HG02610 (cell line): ENCODE results near the gene SLC37A1.

ENCODE experiments used
- ATAC-seq: cut with Tn5 transposase; IDR thresholded peaks from one replicate; pipeline ENCODE4 v1.9.1; 2021; ENCODE audit warnings: mild to moderate bottlenecking, moderate library complexity; ENCODE audit not compliant: unreplicated experiment

SLC37A1 gene

DNA sequence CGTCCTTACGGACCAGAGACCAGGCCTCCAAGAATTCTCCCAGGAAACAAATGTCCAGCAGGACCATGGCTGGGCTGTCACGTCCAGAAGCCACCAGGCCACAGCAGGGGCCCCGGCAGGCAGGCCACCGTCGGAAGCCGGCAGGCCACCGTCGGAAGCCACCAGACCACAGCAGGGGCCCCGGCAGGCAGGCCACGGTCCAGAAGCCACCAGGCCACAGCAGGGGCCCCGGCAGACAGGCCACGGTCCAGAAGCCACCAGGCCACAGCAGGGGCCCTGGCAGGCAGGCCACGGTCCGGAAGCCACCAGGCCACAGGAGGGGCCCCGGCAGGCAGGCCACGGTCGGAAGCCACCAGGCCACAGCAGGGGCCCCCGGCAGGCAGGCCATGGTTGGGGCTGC, 72.8 kb downstream of the SLC37A1 start:
- no peak for ATAC-seq

DNA sequence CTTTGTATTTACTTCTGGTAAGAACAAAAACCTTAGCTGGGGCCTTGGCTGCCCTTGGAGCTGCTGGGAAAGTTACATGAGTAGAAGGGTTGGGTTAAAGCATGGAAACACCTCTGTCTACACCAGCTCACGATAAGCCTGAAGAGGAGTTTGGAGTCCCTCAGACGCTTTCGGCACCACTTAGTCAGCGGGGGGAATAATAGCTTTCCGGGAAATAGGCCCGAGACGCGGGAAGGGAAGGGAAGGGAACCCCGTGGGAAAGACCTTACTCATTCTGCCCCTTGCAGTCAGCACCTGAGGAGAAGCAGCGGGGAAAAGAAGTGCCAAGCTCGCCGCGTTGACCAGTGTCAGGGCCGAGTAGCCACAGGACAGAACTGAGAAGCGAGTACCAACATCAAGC, 73.4 kb downstream of the SLC37A1 start:
- ATAC-seq, result no peak

DNA sequence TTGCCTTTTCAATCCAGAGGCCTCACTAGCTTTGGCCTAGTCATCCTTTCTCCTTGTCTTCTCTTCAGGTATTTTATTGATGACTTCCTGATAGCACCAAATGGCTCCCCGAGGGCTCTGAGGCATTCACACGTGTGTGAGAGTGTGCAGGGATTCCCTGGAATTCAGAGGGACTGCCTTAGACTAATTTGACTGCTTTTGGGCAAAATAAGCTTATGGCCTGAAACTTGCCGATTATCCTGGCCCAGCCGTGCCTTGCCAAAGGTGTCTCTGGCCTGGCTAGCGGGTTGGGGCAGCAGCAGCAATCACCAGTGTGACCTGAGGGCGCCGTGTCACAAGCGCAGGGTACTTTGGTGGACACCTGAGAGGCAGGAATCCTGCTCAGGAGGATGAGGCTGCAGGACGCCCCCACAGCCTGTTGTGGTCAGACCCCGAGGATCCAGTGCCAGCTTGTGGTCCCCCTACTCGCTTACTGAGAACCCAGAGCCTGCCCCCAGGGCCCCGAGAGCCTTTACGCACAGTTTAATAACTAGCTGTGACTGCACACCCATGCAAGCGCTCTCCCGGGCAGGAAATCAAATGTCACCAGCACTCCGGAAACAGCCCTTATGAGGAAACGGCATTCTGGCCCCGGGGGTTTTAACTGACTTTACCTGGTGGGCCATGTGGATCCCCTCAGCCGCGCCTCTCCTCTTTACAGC, 76.9 kb downstream of the SLC37A1 start:
- no peak for ATAC-seq

DNA sequence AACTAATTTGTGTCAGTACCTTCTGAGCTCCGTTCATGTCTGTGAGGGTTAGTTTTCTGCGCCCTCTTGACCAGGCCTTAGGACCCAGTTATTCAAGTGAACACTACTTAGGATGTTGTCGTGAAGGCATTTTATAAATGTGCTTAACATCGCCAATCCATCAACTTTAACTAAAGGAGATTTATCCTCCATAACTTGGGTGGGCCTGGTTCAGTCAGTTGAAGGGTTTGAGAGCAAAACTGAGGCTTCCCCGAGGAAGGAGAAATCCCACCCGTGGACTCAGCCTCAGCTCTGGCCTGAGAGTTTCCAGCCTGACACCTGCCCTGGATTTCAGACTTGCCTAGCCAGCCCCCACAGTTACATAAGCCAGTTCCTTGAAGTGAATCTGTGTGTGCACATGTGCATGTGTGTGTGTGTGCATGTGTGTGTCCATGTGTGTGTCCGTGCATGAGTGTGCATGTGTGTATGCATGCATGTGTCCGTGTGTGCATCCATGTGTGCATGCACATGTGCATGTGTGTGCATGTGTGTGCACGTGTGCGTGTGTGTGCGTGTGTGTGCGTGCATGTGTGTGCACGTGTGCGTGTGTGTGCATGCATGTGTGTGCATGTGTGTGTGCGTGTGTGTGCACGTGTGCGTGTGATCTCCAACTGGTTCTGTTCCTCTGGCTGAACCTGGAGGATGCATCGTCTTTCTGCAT, 77.7 kb downstream of the SLC37A1 start:
- no peak for ATAC-seq

DNA sequence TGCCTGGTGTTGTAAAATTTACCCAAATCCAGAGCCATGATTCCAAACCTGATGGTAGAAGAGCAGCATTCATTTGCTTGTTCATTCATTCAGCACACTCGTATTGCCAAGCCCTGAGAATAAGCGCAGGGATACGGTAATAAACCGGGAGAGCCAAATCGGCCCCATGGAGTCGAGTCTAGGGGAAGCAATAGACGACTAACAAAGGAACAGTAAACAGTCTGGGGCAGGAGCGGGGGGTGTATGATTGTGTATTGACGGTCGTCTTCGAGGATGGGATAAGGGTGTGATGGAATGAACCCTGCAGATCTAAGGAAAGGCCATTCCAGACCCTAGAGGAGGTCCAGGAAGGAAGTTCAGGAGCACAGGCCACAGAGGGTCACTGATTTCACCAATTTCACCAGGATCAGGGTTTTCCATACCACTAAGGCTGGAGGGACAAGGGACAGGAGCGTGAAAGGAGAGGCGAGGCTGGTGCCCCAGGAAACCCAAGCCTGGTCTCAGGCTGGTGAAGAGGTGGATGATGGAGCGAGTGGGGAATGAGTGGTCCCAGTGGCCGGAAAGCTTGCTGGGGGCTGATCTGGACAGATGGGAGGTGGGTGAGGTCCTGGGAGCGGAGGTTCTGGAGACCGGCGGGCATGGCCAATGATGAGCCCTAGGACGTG, 78.6 kb downstream of the SLC37A1 start:
- no peak for ATAC-seq

DNA sequence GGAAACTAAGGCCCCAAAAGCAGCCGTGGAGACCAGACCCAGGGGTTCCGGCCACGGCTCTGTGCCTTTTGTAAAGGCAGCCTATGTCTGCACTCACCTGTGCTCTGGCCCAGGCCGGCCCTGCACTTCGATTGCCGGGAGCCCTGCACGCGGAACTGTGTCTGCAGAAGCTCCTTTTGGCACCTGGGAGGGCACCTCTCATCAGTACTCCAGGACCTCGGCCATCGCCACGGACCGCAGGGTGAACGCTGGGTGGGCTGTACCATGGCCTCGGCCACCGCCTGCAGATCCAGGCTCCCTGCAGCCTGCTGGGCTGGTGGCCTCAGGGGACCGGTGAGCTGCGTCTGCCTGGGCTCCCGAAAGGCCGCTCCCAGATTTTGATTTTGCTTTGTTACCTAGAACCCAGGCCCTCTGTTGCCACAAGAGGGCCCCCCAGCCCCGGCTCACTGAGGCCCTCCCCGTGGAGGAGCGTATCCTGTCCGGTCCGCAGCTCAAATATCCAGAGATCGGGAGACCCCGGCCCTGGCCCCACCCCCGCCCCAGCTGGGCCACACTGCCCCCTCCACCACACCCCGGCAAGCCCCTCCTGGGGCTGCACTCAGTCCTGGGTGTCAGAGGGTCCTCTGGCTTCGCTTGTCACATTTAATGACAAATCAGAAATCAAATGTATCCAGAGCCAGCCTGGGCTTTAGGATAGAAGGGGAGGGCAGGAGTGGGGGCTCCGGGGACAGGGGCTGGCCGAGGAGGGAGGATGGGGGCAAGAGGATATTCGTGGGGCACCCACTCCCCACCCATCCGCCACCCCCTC, 79.6 kb downstream of the SLC37A1 start:
- ATAC-seq, result no peak

DNA sequence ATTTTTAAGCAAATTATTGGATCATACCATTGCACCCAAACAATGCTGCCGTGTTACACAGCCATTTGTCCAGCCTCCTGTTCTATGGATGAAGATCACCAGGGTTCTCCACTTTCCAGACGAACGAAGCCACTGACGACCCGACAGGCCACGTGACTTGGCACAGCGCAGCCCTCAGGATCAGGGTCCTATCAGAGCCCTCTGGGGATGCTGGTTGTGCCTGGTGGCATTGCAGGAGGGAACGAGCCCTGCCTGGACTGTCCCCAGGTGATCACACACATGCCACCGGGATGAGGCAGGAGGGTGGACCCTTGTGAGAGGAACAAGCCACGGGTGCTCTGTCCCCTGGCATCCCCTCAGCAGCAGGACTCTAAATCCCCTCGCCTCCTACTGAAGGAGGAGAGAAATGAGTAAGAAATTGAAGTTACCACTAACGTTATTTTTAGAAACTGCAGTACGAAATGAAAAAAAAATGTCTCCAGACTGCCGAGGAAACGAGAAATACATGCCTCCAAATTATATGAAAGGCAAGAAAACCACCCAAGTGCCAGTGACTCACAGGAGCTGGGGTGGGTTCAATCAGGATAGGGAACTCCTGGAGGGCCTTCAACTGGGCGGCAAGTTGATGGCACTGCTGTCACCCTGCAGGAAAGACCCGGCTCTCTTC, 81.1 kb downstream of the SLC37A1 start:
- no peak for ATAC-seq

DNA sequence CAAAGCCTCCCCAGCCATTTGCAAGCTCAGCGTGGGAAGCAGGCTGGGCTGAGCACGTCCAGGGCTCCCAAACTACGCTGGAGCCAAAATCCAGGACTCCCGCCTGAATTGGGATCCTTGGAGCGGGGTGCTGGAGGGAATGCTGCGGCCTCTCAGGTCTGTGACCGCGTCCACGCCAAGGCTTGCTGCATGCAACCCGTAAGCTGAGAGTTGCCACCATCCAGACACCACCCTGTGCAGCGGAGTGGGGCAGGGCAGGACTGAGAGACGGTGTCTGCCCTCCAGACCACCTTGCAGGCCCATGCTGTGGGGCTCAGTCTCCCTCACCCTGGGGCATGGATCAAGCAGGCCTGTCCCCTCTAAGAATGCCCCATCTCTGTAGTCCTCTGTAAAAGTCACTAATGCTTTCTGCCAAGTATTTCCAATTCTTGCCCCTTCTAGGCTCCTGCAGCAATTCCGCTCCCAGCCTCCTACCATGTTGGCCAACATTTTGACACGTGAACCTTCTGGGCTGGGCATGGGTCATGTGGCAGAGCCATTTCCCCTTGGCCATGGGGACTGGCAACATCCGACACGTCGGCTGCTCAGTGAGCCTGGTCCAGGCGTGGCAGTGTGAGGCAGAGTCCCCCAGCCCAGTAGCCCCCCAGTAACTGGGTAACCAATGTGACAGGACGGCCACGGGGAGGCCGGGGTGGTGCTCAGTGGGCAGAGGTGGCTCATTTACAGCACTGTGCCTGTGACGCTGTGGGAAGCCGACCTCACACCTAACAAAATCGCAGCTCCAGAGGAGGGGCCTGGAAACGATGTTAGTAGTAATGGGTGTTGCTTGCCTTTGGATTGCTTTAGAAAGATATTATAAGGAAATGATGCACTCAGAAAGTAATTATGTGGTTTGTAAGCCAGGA, 81.9 kb downstream of the SLC37A1 start:
- no peak for ATAC-seq

DNA sequence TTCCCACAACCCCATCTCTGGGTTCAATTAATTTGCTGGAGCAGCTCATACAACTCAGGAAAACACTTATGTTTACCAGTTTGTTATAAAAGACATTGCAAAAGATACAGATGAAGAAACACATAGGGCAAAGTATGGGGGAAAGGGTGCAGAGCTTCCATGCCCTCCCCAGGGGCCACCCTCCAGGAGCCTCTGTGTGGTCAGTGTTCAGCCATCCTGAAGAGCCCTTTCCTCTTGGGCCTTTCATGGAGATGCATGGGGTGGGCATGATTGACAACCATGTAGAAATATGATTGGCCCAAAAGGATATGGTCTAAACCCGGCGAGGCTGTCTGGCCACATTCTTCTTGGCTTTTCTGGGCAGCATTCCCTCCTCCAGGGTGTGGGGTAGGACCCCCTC, 83.0 kb downstream of the SLC37A1 start:
- no peak for ATAC-seq

DNA sequence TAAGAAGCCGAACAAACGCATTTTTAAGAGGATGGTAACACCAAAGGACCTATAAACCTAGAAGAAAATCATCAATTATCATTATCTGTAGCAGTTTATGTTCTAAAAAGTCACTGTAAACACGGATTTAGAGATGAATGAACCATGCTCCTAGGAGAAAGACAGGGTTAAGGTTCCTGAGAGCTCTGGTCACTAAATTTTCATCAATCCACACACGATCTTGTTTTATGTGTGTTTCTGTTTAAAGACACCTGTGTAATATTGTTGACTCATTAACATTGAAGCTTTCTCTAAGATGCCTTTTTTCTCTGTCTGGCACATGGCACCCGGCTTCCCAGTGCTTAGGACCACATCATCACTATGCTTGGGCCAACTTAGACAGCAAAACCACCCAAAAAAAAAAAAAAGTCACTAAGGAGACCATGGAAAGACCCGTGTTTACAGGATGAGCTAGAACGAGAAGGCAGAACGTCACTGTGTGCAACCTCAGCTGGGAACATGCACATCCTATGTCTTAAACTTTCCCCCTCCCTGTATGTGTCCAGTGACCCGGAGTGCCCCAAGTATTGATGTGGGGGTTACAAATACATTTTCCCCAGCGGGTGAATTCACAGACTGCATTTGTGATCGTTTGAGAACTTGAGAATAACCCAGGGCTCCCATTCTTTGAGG, 84.0 kb downstream of the SLC37A1 start:
- ATAC-seq, result no peak

DNA sequence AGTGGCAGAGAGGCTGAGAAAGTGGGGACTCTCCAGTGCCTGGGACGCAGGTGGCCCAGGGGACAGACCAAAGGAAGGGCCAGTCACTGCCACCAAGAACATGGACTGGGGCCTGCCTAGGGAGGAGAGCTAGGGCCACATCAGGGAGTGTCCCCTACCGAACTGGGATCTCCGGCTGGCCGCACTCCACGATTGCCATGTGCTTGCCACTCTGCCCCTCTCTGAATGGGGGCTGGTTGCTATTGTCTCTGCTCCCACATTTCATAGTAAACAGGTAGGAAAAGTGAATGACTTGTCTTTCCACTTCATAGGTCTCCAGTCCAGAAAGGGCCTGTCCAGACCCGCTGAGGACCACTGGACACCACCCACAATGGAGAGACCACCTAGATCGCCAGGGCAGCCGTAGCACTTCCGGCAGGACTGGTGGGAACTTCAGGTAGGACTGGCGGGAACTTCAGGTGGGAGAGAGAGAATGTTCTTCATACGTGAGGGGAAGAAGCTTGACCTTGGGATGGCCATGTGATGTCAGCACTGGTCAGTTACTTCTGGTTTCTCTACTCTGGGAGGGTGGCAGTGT, 84.6 kb downstream of the SLC37A1 start:
- ATAC-seq, result no peak

DNA sequence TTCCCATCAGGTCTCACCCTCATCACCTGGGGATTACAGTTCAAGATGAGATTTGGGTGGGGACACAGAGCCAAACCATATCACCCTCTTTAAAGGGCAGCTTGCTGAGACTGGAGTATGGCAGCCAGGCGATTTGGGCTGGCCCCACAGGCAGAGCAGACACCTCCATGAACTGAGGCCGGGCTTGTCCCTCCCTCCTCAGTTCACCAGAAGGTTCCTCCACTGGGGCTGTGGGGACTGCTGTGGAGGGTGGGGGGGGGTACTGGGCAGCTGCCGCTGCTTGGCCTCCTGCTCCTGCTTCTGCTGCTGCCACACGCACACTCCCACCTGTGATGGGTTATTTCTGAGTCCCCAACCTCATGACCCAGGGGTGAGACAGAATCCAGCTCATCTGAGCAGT, 85.8 kb downstream of the SLC37A1 start:
- no peak for ATAC-seq

DNA sequence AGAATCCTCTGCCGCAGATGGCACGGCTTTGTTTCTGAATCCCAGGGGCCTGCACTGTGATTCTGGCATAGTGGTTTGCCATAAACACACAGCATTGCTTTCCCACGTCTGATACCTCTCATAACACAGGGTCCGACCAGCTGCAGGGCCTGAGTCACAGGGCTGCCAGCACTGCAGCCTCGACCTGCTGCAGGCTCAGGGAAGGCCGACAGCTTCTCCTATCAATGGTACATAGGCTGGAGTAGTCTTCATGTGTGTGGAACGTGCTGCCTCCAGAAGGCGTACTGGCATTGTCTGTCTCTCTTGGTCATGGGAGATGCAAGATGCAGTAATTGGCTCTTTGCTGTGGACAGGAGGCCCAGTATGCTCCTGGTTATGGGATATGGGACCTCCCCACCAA, 86.3 kb downstream of the SLC37A1 start:
- no peak for ATAC-seq

DNA sequence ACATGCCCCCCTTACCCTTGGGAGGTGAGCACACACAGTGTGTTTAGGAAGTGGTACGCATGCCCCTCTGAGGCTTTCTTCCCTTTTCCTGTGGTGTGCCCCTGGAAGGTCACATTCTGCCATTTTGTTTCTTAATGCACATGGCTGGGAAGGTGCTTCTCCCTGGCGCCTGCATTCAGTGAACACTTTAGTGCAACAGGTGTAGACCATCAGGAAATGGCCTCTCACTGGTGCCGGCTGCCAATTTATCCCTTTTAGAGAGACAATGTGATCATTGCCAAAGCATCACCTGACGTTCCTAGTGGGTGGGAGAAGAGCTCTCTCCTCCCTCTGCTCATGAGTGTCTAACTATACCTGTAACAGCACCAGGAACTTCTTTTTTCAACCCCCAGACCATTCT, 88.0 kb downstream of the SLC37A1 start:
- ATAC-seq, result no peak

DNA sequence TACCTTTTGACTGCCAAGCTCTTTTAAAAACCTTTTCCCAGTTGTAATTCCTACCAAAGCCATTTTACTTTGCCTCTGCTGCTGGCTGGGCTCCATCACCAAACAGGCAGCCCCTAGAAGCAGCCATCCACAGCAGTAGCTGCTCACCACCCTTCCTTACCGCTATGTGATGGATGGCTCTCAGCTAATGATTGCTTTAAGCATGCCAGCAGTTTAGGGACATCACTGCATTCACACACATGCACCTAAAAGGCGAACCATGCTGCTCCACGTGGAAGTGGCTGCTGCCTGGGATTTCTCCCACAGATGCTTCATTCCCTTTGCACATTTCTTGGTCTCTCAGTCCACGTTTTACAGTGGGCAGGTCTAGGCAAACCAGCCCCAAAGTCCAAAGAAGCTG, 93.5 kb downstream of the SLC37A1 start:
- ATAC-seq, result no peak

DNA sequence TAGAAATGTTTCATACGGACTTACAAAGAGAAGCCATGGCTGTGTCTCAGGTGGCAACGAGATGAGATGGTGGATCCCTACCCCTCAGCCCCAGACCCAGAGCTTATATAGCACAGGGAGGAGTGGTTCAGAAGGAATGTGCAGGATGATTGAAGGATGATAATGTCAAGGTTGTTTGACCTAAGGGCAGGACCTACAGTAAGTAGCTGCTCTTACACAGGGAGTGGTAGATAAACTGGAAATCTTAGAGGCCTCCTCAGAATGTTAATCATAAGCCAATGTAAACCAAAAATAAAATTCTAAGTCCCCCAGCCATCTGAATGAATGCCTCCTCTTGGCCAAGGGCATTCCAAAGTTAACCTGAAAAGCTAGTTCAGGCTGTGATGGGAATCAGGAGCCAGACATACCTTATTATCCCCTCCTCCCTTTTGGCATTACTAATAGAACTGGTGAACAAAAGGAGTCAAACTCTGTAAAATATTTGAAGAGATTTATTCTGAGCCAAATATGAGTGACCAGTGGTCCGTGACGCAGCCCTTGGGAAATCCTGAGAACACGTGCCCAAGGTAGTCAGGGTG, 94.0 kb downstream of the SLC37A1 start:
- no peak for ATAC-seq

DNA sequence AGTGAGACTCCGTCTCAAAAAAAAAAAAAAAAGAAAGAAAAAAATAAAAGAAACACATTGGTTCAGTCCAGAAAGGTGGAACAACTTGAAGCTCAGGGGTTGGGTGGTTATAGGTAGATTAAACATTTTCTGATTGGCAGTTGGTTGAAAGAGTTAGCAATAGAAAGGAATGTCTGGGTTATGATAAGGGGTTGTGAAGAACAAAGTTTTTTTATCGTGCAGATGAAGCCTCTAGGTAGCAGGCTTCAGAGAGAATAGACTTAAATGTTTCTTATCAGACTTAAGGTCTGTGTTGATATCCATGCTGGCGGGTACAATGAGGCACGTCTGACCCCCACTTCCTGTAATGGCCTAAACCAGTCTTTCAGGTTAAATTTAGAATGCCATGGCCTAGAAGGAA, 94.8 kb downstream of the SLC37A1 start:
- no peak for ATAC-seq

DNA sequence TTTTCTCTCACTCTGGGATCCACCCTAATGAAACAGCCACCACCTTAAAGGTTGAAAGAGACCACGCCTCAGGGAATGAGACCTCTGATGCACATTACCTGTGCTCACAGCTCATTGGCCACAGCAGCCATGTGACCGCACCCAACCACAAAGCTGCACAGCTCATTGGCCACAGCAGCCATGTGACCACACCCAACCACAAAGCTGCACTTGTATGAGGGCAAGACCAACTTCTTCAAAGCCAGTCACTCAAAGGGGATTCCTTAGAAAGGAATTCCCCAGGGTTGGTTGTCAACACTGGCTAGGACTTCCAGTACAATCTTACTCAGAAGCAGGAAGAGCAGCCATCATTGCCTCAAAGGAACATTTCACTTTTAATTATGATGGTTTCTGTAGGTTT, 96.2 kb downstream of the SLC37A1 start:
- peak; percentile 62 for ATAC-seq

DNA sequence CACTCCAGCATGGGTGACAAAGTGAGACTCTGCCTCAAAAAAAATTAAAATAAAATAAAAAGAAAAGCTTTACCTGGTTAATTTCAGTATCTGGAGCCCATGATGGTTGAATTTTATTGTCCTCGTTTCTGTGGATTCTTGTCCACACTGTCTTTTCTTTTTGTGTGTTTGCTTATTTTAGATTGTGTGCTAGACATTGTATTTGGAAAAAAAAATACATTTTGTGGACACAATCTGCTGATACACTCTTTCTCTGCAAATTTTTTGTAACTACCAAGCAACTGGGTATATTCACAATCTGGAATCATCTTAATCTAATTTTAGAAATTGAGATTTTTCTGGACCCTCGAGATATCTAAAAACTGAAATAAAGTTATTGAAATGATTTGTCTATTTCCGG, 98.2 kb downstream of the SLC37A1 start:
- no peak for ATAC-seq
